GM23338 (cell line): Measurements from ENCODE around the gene AIF1L. TPM values are rescaled to one million over a fixed set of nuclear protein-coding genes. Genes with fewer than 3 reads are reported as not detected.

ENCODE experiments used
- ATAC-seq: fragments of 200-7000 bp; cut with Tn5 transposase; 3 replicates; pipeline ENCODE4 v1.9.1; 2020
- DNase-seq: peaks from one replicate; pipeline ENCODE4 v3.0.0-alpha.2; 2015; ENCODE audit warnings: low spot score
- H2AFZ ChIP-seq: fragments of 200-600 bp; sonication (generic); 2 replicates; pipeline ENCODE4 v1.8.0; 2016; ENCODE audit warnings: antibody characterized with exemption, mild to moderate bottlenecking, moderate library complexity
- H3F3A ChIP-seq: fragments of 200-600 bp; sonication (generic); replicated peaks from 2 replicates; pipeline ENCODE4 v1.8.0; 2017; ENCODE audit warnings: antibody characterized with exemption, mixed run types, low read depth
- H3K27ac ChIP-seq: fragments of 200-600 bp; sonication (generic); 2 replicates; pipeline ENCODE4 v1.6.1; 2016; ENCODE audit warnings: low read depth
- H3K27me3 ChIP-seq: fragments of 200-600 bp; sonication (generic); 2 replicates; pipeline ENCODE4 v1.8.0; 2016; ENCODE audit warnings: mild to moderate bottlenecking, mixed run types, moderate library complexity; ENCODE audit not compliant: insufficient read depth
- H3K36me3 ChIP-seq: fragments of 200-600 bp; sonication (generic); 2 replicates; pipeline ENCODE4 v1.8.0; 2016; ENCODE audit warnings: mild to moderate bottlenecking; ENCODE audit not compliant: insufficient read depth
- H3K4me1 ChIP-seq: fragments of 200-600 bp; sonication (generic); 2 replicates; pipeline ENCODE4 v1.8.0; 2016; ENCODE audit warnings: mild to moderate bottlenecking, moderate library complexity; ENCODE audit not compliant: insufficient read depth
- H3K4me2 ChIP-seq: fragments of 200-600 bp; sonication (generic); 2 replicates; pipeline ENCODE4 v1.7.1; 2017; ENCODE audit warnings: mixed run types
- H3K4me3 ChIP-seq: fragments of 200-600 bp; sonication (generic); 2 replicates; pipeline ENCODE4 v1.6.1; 2016; ENCODE audit warnings: mixed run types
- H3K79me2 ChIP-seq: fragments of 200-600 bp; sonication (generic); replicated peaks from 2 replicates; pipeline ENCODE4 v1.8.0; 2017; ENCODE audit warnings: mild to moderate bottlenecking; ENCODE audit not compliant: insufficient read depth
- H3K9me2 ChIP-seq: fragments of 200-600 bp; sonication (generic); 2 replicates; pipeline ENCODE4 v1.8.0; 2017; ENCODE audit not compliant: insufficient read depth
- H4K20me1 ChIP-seq: fragments of 200-600 bp; sonication (generic); replicated peaks from 2 replicates; pipeline ENCODE4 v1.8.0; 2017; ENCODE audit warnings: mild to moderate bottlenecking; ENCODE audit not compliant: insufficient read depth
- H3K27ac Mint-ChIP-seq: 2 replicates; pipeline ENCODE4 v1.8.0; 2020; ENCODE audit warnings: inconsistent platforms, mild to moderate bottlenecking, moderate library complexity, mixed read lengths
- H3K27me3 Mint-ChIP-seq: 3 replicates; pipeline ENCODE4 v1.8.0; 2022; ENCODE audit warnings: low read depth, mild to moderate bottlenecking, moderate library complexity, mixed read lengths, inconsistent platforms; ENCODE audit not compliant: insufficient read depth, poor library complexity
- H3K36me3 Mint-ChIP-seq: 3 replicates; pipeline ENCODE4 v1.8.0; 2021; ENCODE audit warnings: low read depth, mild to moderate bottlenecking, inconsistent platforms, moderate library complexity, mixed read lengths
- H3K4me1 Mint-ChIP-seq: 3 replicates; pipeline ENCODE4 v1.8.0; 2020; ENCODE audit warnings: mild to moderate bottlenecking, inconsistent platforms, mixed read lengths
- H3K4me3 Mint-ChIP-seq: 3 replicates; pipeline ENCODE4 v1.8.0; 2021; ENCODE audit warnings: moderate library complexity, mild to moderate bottlenecking, inconsistent platforms, mixed read lengths
- H3K9me3 Mint-ChIP-seq: 3 replicates; pipeline ENCODE4 v1.8.0; 2020; ENCODE audit warnings: moderate library complexity, mild to moderate bottlenecking, inconsistent platforms, mixed read lengths
- CREB1 ChIP-seq: fragments of 250-450 bp; sonication (Bioruptor Pico); IDR thresholded peaks from 2 replicates; pipeline ENCODE4 v1.5.0; 2020; ENCODE audit warnings: low read depth, mild to moderate bottlenecking, moderate library complexity
- CTCF ChIP-seq, 2 experiments: fragments of 200-600 bp in 1 of 2; sonication (generic) in 1 of 2; conservative IDR thresholded peaks; 2 replicates each; pipeline versions ENCODE4 v1.5.1 to v1.6.1; 2016 to 2017; ENCODE audit warnings: antibody characterized with exemption in 2 of 2, low read depth in 2 of 2, mild to moderate bottlenecking in 2 of 2, moderate library complexity in 1 of 2
- ETS1 ChIP-seq: IDR thresholded peaks from 2 replicates; pipeline ENCODE4 v1.6.1; 2016; ENCODE audit warnings: antibody characterized with exemption
- EZH2 ChIP-seq: fragments of 200-600 bp; sonication (generic); IDR thresholded peaks from one replicate; pipeline ENCODE4 v1.8.0; 2017; ENCODE audit warnings: antibody characterized with exemption, mild to moderate bottlenecking, low read depth; ENCODE audit not compliant: unreplicated experiment
- EZH2phosphoT487 ChIP-seq: fragments of 200-600 bp; sonication (generic); IDR thresholded peaks from one replicate; pipeline ENCODE4 v1.8.1; 2018; ENCODE audit warnings: antibody characterized with exemption; ENCODE audit not compliant: unreplicated experiment
- JUNB ChIP-seq: IDR thresholded peaks from one replicate; pipeline ENCODE4 v1.6.1; 2016; ENCODE audit warnings: antibody characterized with exemption; ENCODE audit not compliant: unreplicated experiment
- NANOG ChIP-seq: IDR thresholded peaks from 2 replicates; pipeline ENCODE4 v1.6.1; 2016; ENCODE audit warnings: antibody characterized with exemption, borderline replicate concordance
- POLR2AphosphoS5 ChIP-seq: IDR thresholded peaks from 2 replicates; pipeline ENCODE4 v1.6.1; 2016; ENCODE audit warnings: antibody characterized with exemption, low read depth
- REST ChIP-seq: IDR thresholded peaks from one replicate; pipeline ENCODE4 v1.6.1; 2018; ENCODE audit warnings: antibody characterized with exemption; ENCODE audit not compliant: unreplicated experiment
- STAT1 ChIP-seq: IDR thresholded peaks from one replicate; pipeline ENCODE4 v1.6.1; 2016; ENCODE audit warnings: antibody characterized with exemption; ENCODE audit not compliant: unreplicated experiment
- ZNF114 ChIP-seq: fragments of 250-450 bp; sonication (Bioruptor Pico); IDR thresholded peaks from 2 replicates; pipeline ENCODE4 v1.5.0; 2020; ENCODE audit warnings: mild to moderate bottlenecking, moderate library complexity
- ZNF331 ChIP-seq: fragments of 250-450 bp; sonication (Bioruptor Pico); IDR thresholded peaks from 2 replicates; pipeline ENCODE4 v1.5.0; 2020; ENCODE audit warnings: low read depth, mild to moderate bottlenecking, moderate library complexity
- ZNF462 ChIP-seq: fragments of 250-450 bp; sonication (Bioruptor Pico); IDR thresholded peaks from 2 replicates; pipeline ENCODE4 v1.5.0; 2020; ENCODE audit warnings: mild to moderate bottlenecking, moderate library complexity
- polyA plus RNA-seq: library from polyadenylated mRNA; unstranded; fragments of >200 nt; fragmentation: Nextera tagmentation; extraction: Ambion mirVana; gene quantifications from 2 replicates; pipeline ENCODE4 v1.2.1, GENCODE V29; 2016
- total RNA-seq: library from RNA; depleted of rRNA; stranded (reverse); fragments of >200 nt; shearing (Covaris generic); gene quantifications from 2 replicates; pipeline ENCODE4 v1.2.3, GENCODE V29; 2014

AIF1L gene
- total and polyA plus RNA-seq, 2 experiments from 2014 or later: 76.4 to 87.8 TPM

GRCh38 chr9:131162886-131163285 lies 66.6 kb downstream of the AIF1L start:
- H3K4me3 ChIP-seq: no peak overlapping the region
- H3K9me2 ChIP-seq: no peaks in the 10 kb centered on the region
- TF ChIP-seq ZNF114 (CRISPR knock-in tag): no peak
- TF ChIP-seq STAT1: no peak
- TF ChIP-seq EZH2: no peak
- no peak for TF ChIP-seq CREB1 (CRISPR knock-in tag)
- TF ChIP-seq REST: no peak
- no peak for TF ChIP-seq JUNB
- TF ChIP-seq EZH2phosphoT487: no peak
- no peak for TF ChIP-seq ZNF462 (CRISPR knock-in tag)
- TF ChIP-seq ZNF331 (CRISPR knock-in tag): no peak
- no peak for TF ChIP-seq CTCF (conservative IDR thresholded peaks at IDR 0.05; ENCODE audit: low read depth in 2 of 2)
- no peak for TF ChIP-seq ETS1
- TF ChIP-seq POLR2AphosphoS5: no peak
- no peak for TF ChIP-seq NANOG
- Mint-ChIP-seq H3K9me3 (no peaks in the 10 kb centered on the region), H3K36me3 (peaks cover 36% of the 10 kb centered on the region), H3K4me3 (no peak overlapping the region), H3K27me3 (no peaks in the 10 kb centered on the region), H3K4me1 (no peaks in the 10 kb centered on the region), H3K27ac (no peak overlapping the region)
- no peaks in the 10 kb centered on the region for H3F3A ChIP-seq
- ATAC-seq (no peak), DNase-seq (no peak)
- no peaks in the 10 kb centered on the region for H3K4me1 ChIP-seq
- H2AFZ ChIP-seq: no peak overlapping the region
- H3K79me2 ChIP-seq: no peaks in the 10 kb centered on the region; the same call in none of the 2 replicates
- no peaks in the 10 kb centered on the region for H3K27me3 ChIP-seq
- H4K20me1 ChIP-seq: 0 out of 2 replicates have a peak, but pooled peaks cover 12% of the 10 kb centered on the region
- H3K36me3 ChIP-seq: peaks cover 23% of the 10 kb centered on the region
- no peak overlapping the region for H3K27ac ChIP-seq
- no peak overlapping the region for H3K4me2 ChIP-seq
